ENCODE results near the gene MAPK6. TPM values are rescaled to one million over a fixed set of nuclear protein-coding genes. Genes with fewer than 3 reads are reported as not detected.
A peak's percentile ranks its signal among the peaks of the same experiment; 100 is the strongest.

The MAPK6 gene
- total RNA-seq, 1 donor from 2014 or later: 77.8 TPM

- no peak for DNase-seq (ENCODE audit: low read depth, low spot score)
- peaks cover 2% of the 10 kb centered on the region for H3K9me3 Mint-ChIP-seq
- peaks cover 7% of the 10 kb centered on the region for H3K36me3 Mint-ChIP-seq (ENCODE audit: low read depth)
- H3K27me3 Mint-ChIP-seq (ENCODE audit: low read depth): peaks cover 2% of the 10 kb centered on the region
- no peak for TF ChIP-seq CTCF (conservative IDR thresholded peaks at IDR 0.05)
- peak overlapping the region; percentile 82 for H3K4me3 Mint-ChIP-seq
- H3K4me1 Mint-ChIP-seq: peaks cover 20% of the 10 kb centered on the region
- no peak overlapping the region for H3K27ac Mint-ChIP-seq (ENCODE audit: unreplicated experiment)
Observed at GRCh38 chr15:51973220-51973619, 45.8 kb upstream of the MAPK6 start.

GRCh38 chr15:51973775-51974174, 45.2 kb upstream of the MAPK6 start:
- H3K27ac Mint-ChIP-seq (ENCODE audit: unreplicated experiment): no peak overlapping the region
- no peak for DNase-seq (ENCODE audit: low read depth, low spot score)
- peak overlapping the region; percentile 82 for H3K4me3 Mint-ChIP-seq
- H3K36me3 Mint-ChIP-seq (ENCODE audit: low read depth): peaks cover 7% of the 10 kb centered on the region
- peaks cover 2% of the 10 kb centered on the region for H3K9me3 Mint-ChIP-seq
- H3K27me3 Mint-ChIP-seq (ENCODE audit: low read depth): peaks cover 2% of the 10 kb centered on the region
- no peak for TF ChIP-seq CTCF (conservative IDR thresholded peaks at IDR 0.05)
- peaks cover 20% of the 10 kb centered on the region for H3K4me1 Mint-ChIP-seq

GRCh38 chr15:51982013-51982769, 36.8 kb upstream of the MAPK6 start:
- Mint-ChIP-seq H3K4me3 (peak overlapping the region; percentile 16), H3K27ac (ENCODE audit: unreplicated experiment) (peak overlapping the region; percentile 16), H3K4me1 (peaks cover 4% of the 10 kb centered on the region), H3K36me3 (ENCODE audit: low read depth) (no peaks in the 10 kb centered on the region), H3K27me3 (ENCODE audit: low read depth) (no peaks in the 10 kb centered on the region), H3K9me3 (no peaks in the 10 kb centered on the region)
- TF ChIP-seq CTCF (conservative IDR thresholded peaks at IDR 0.05): peak; percentile 74
- no peak for DNase-seq (ENCODE audit: low read depth, low spot score)

- Mint-ChIP-seq H3K4me1 (peaks cover 4% of the 10 kb centered on the region), H3K36me3 (ENCODE audit: low read depth) (no peaks in the 10 kb centered on the region), H3K9me3 (no peaks in the 10 kb centered on the region), H3K27ac (ENCODE audit: unreplicated experiment) (no peak overlapping the region), H3K27me3 (ENCODE audit: low read depth) (no peaks in the 10 kb centered on the region), H3K4me3 (no peak overlapping the region)
- DNase-seq (ENCODE audit: low read depth, low spot score): no peak
- TF ChIP-seq CTCF (conservative IDR thresholded peaks at IDR 0.05): no peak
Observed at GRCh38 chr15:51982770-51983103, 36.3 kb upstream of the MAPK6 start.

- no peaks in the 10 kb centered on the region for H3K9me3 Mint-ChIP-seq
- no peak for DNase-seq (ENCODE audit: low read depth, low spot score)
- no peak overlapping the region for H3K4me3 Mint-ChIP-seq
- no peak overlapping the region for H3K27ac Mint-ChIP-seq (ENCODE audit: unreplicated experiment)
- no peaks in the 10 kb centered on the region for H3K27me3 Mint-ChIP-seq (ENCODE audit: low read depth)
- TF ChIP-seq CTCF (conservative IDR thresholded peaks at IDR 0.05): no peak
- no peaks in the 10 kb centered on the region for H3K36me3 Mint-ChIP-seq (ENCODE audit: low read depth)
- H3K4me1 Mint-ChIP-seq: no peaks in the 10 kb centered on the region
Observed at GRCh38 chr15:51991141-51991540, 27.9 kb upstream of the MAPK6 start.
